DMS 273 (cell line): ENCODE measurements around the gene SLC6A11.

ENCODE experiments used
- DNase-seq: peaks from one replicate; lab custom pipeline; 2025; ENCODE audit not compliant: unreplicated experiment; lab: John Stamatoyannopoulos, UW

SLC6A11 gene

GRCh38 chr3:10883478-10884234 is 67.6 kb downstream of the SLC6A11 start:
- DNase-seq = peak; percentile 41

DNA sequence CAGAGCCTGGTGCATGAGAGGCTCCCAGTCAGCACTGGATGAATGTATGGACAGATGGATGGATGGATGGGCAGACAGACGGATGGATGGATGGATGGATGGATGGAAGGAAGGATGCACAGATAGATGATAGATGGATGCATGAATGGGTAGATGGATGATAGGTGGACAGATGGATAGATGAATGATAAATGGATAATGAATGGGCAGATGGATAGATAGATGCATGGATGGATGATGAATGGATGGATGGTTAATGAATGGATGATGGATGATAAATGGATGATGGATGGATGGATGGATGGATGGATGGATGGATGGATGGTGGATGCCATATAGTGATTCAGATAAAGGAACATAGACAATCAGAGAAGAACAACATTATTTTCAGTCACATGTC is 71.0 kb downstream of the SLC6A11 start:
- DNase-seq = no peak

DNA sequence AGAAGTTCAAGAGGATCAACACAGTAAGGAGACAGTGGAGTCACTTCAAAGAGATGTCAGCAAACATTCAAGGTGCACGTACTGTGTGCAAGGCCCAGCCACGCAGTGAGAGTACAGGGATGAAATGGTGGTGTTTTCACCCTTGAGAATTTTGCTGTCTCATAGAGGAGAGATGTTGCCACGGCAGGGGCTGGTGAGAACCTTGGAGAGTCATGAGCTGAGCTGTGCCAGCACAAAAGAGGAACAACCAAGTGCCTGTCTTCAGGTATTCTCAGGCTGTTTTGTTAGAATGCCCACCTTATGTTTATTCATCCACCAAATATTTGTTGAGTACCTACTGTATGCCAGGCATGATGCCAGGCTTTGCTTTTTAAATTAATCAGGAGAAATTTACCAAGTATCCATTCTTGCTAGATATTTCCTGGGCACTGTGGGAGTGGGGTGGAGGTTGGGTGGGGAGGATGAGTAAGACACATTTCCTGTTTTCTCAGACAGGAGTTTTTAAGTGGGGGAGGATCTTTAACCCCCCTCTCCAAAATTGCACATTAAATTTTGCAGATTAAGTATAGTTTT is 72.6 kb downstream of the SLC6A11 start:
- no peak for DNase-seq

- no peak for DNase-seq
These were observed 73.4 kb downstream of the SLC6A11 start for GRCh38 chr3:10889206-10889960.

DNA sequence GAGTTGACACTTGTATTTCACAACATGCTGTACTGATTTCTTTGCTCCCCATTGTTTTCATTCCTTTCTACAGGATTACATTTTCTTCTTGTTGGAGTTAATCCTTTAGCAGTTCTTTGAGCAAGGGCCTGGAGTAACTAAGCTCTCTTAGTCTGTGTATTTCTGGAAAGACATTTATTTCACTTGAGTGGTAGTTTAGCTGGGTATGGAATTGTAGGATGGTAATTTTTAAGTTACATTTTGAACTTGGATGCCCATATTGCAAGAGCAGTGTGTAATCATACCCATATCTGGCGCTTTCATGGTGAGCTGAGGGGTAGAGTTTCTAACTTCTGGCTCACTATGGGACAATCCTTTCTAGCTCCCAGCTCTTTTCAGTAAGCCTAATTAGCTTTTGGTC is 74.6 kb downstream of the SLC6A11 start:
- no peak for DNase-seq

- DNase-seq = no peak
These were observed 76.6 kb downstream of the SLC6A11 start for GRCh38 chr3:10892622-10893021.

GRCh38 chr3:10901296-10901945 is 85.4 kb downstream of the SLC6A11 start:
- DNase-seq = no peak

GRCh38 chr3:10907262-10907661 is 91.2 kb downstream of the SLC6A11 start:
- peak; percentile 9 for DNase-seq

GRCh38 chr3:10910367-10910766 is 94.3 kb downstream of the SLC6A11 start:
- no peak for DNase-seq

GRCh38 chr3:10911350-10912002 is 95.4 kb downstream of the SLC6A11 start:
- no peak for DNase-seq

- no peak for DNase-seq
These were observed 96.8 kb downstream of the SLC6A11 start for GRCh38 chr3:10912786-10913185.

DNA sequence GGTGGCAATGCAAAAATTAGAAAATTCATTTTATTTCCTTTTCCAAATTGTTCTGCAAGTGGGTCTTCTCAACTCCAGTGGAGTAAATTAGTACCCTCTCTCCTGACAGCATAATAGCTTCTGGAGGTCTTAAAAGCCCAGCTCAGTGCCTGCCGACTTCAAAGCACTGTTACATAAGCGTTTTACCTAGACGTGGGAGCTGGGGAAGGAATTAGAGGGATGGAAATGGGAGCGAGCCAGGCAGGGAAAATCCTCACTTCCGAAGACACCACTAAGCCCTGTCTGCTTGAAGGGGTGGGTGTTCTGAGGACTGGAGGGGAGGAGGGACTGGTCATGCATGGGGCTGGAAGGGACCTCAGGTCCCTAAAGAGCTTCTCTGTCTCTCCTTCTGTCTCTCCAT is 99.3 kb downstream of the SLC6A11 start:
- DNase-seq = no peak

DNA sequence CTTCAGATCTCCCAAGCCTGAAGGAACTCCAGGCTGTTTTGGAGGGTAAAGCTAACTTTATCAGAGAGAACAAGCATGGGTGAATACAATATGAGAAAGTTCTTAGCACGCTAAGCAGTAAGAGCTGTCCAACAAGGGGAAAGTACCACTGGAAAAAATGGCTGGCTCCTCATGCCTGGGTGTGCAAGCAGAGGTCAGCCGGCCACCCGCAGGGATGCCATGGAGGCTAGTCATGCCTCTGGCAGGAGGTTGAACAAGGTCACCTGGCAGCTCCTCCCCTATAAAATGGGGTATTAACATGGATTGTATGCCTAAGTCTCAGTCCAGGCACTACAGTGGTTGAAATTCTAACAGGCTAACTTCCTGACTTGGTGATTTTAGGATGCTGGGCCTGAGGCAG is 101.1 kb downstream of the SLC6A11 start:
- no peak for DNase-seq

- DNase-seq = no peak
These were observed 102.0 kb downstream of the SLC6A11 start for GRCh38 chr3:10918011-10918410.

- DNase-seq = no peak
These were observed 103.6 kb downstream of the SLC6A11 start for GRCh38 chr3:10919636-10920035.

GRCh38 chr3:10925436-10926255 is 109.6 kb downstream of the SLC6A11 start:
- DNase-seq = no peak

- DNase-seq = no peak
These were observed 110.3 kb downstream of the SLC6A11 start for GRCh38 chr3:10926256-10926810.

- DNase-seq = no peak
These were observed 110.9 kb downstream of the SLC6A11 start for GRCh38 chr3:10926811-10927521.

DNA sequence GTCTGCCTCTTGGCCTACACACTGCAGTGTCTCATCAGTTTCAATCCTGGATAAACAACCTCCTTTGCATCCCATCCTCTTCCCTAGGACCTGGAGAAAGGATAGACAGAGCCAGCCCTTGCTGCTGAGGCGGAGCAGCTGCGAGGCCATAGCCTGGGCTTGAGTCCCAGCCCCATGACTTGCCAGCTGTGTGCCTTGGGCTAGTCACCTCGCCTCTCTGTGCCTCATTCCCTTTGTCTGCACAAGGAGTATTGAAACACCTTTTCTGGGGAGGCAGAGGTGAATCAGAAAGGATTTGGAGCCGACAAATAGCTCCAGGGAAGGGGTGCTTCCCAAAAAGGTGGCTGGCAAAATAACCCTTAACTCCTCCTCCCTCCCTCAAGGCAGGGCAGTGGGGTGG is 111.5 kb downstream of the SLC6A11 start:
- DNase-seq = no peak
